ENCODE measurements around the gene PLBD2.

- TF ChIP-seq POLR2A (IDR thresholded peaks at IDR 0.05): no peak
- TF ChIP-seq CTCF (IDR thresholded peaks at IDR 0.05): no peak
- TF ChIP-seq EP300 (IDR thresholded peaks at IDR 0.05): no peak
Measured at GRCh38 chr12:113395119-113395518, 36.7 kb downstream of the PLBD2 start.
